EL (cell line): ENCODE results near the gene CLCNKB.
"Not testable (repeated sequence)": the region's sequence is repeated elsewhere in the genome, so short reads cannot be mapped to it uniquely, and the experiment has no call there.

Experiments used
- DNase-seq: peaks from one replicate; pipeline ENCODE4 v3.0.0-alpha.2; 2016

The CLCNKB gene

GRCh38 chr1:16061989-16062686 is 18.6 kb downstream of the CLCNKB start:
- not testable (repeated sequence) for DNase-seq

- not testable (repeated sequence) for DNase-seq
Observed at GRCh38 chr1:16062687-16063075, 19.1 kb downstream of the CLCNKB start.

GRCh38 chr1:16063226-16063829 is 19.7 kb downstream of the CLCNKB start:
- DNase-seq = no peak

- DNase-seq = no peak
Observed at GRCh38 chr1:16063921-16064320, 20.3 kb downstream of the CLCNKB start.

- DNase-seq = no peak
Observed at GRCh38 chr1:16064536-16065268, 21.1 kb downstream of the CLCNKB start.

- DNase-seq = no peak
Observed at GRCh38 chr1:16065269-16065576, 21.6 kb downstream of the CLCNKB start.

GRCh38 chr1:16066245-16066644 is 22.7 kb downstream of the CLCNKB start:
- DNase-seq = no peak

GRCh38 chr1:16067127-16067768 is 23.7 kb downstream of the CLCNKB start:
- DNase-seq = no peak

GRCh38 chr1:16067933-16068332 is 24.4 kb downstream of the CLCNKB start:
- DNase-seq = no peak

GRCh38 chr1:16068356-16069270 is 25.0 kb downstream of the CLCNKB start:
- DNase-seq = peak; percentile 46

GRCh38 chr1:16070640-16071355 is 27.2 kb downstream of the CLCNKB start:
- no peak for DNase-seq

GRCh38 chr1:16071614-16072013 is 28.0 kb downstream of the CLCNKB start:
- no peak for DNase-seq

GRCh38 chr1:16072095-16072494 is 28.5 kb downstream of the CLCNKB start:
- no peak for DNase-seq

GRCh38 chr1:16072616-16073484 is 29.3 kb downstream of the CLCNKB start:
- DNase-seq = peak; percentile 27

- DNase-seq = peak; percentile 35
Observed at GRCh38 chr1:16073490-16074119, 30.0 kb downstream of the CLCNKB start, which contains the start of gene FAM131C. FAM131C (minus strand) TSS chr1:16073651; CDS start chr1:16073442, 209 bp downstream.

- DNase-seq = no peak
Observed at GRCh38 chr1:16074217-16074616, 30.6 kb downstream of the CLCNKB start.

GRCh38 chr1:16075337-16076030 is 31.9 kb downstream of the CLCNKB start:
- DNase-seq = peak; percentile 74

GRCh38 chr1:16076031-16076864 is 32.7 kb downstream of the CLCNKB start:
- DNase-seq = peak; percentile 95

- DNase-seq = peak; percentile 29
Observed at GRCh38 chr1:16076865-16077238, 33.3 kb downstream of the CLCNKB start.
